K562 (cell line): ENCODE results near the gene PRR23E.

Experiments
- CTCF ChIP-seq, 3 experiments: IDR thresholded peaks in 2 of 3; conservative IDR thresholded peaks in 1 of 3; 2 replicates each; pipeline ENCODE4 v1.5.1; 2011 to 2012; ENCODE audit warnings: low read length in 3 of 3, mild to moderate bottlenecking in 3 of 3, control low read depth in 2 of 3, improper control_type of control experiment in 1 of 3, inconsistent platforms in 1 of 3, low read depth in 1 of 3, mixed read lengths in 1 of 3, moderate library complexity in 1 of 3; ENCODE audit not compliant: insufficient read depth in 2 of 3
- GABPA ChIP-seq: fragments of 200-800 bp; sonication (Bioruptor generic); conservative IDR thresholded peaks from 2 replicates; pipeline ENCODE4 v1.6.1; 2016; ENCODE audit warnings: low read depth, missing genetic modification characterization, missing compliant biosample characterization
- NR3C1 ChIP-seq: sonication (generic); formaldehyde crosslinking; IDR thresholded peaks from 2 replicates; pipeline ENCODE4 v1.8.1; 2022; ENCODE audit warnings: missing genetic modification reagents
- ZNF124 ChIP-seq: sonication (generic); formaldehyde crosslinking; IDR thresholded peaks from 2 replicates; pipeline ENCODE4 v1.8.1; 2022; ENCODE audit warnings: missing genetic modification reagents
- ZNF639 ChIP-seq, 2 experiments: fragments of 200-800 bp in 1 of 2; sonication (Bioruptor generic) in 1 of 2; sonication (generic) in 1 of 2; formaldehyde crosslinking in 1 of 2; IDR thresholded peaks in 1 of 2; conservative IDR thresholded peaks in 1 of 2; 2 replicates each; pipeline versions ENCODE4 v1.5.0 to v1.6.1; 2016 to 2020; ENCODE audit warnings: missing compliant biosample characterization in 1 of 2, missing genetic modification characterization in 1 of 2, missing genetic modification reagents in 1 of 2

- TF ChIP-seq GABPA (tag) (no peak), CTCF (IDR thresholded peaks at IDR 0.05 in 2 of 3, conservative IDR thresholded peaks at IDR 0.05 in 1 of 3; ENCODE audit: insufficient read depth in 2 of 3, low read depth in 1 of 3, low read length in 3 of 3) (no peak), NR3C1 (CRISPR knock-in tag) (no peak), ZNF639 (CRISPR knock-in tag; conservative IDR thresholded peaks at IDR 0.05 in 1 of 2, IDR thresholded peaks at IDR 0.05 in 1 of 2) (no peak), ZNF124 (CRISPR knock-in tag) (no peak)
Measured at GRCh38 chr3:127157171-127157828, 35.6 kb upstream of the PRR23E start.
